Measurements from ENCODE around the gene CCSER1. TPM values are rescaled to one million over a fixed set of nuclear protein-coding genes. Genes with fewer than 3 reads are reported as not detected.

Gene CCSER1
- total and polyA plus RNA-seq, 2 of the 8 experiments (the other 6 are each of a cell fraction or from before 2014, with no cell fraction given): 0.26 to 0.84 TPM

DNA sequence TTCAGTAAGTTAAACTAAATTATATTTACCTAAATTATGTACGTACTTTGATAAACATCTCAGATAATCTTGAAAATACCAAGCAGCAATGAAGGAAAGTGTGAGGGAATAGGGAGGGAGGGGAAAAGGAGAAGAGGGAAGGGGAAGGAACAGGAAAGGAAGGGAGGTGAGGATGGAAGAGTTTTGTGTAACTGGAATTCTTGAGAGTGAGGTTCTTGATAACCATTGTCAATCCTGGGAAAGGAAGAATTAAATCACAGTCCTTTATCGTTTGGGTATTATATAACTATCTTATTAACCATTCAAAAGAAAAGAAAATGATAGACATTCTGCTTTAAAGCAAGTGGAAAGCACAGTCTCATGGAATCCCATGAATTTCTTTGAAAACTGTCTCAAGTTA is 795.0 kb downstream of the CCSER1 start (continued):
- TF ChIP-seq TCF12 (IDR thresholded peaks at IDR 0.05; ENCODE audit: low read depth, low read length): no peak
- no peak for TF ChIP-seq KDM5A (IDR thresholded peaks at IDR 0.05; ENCODE audit: low read length)
- no peak for TF ChIP-seq KDM1A (IDR thresholded peaks at IDR 0.05; ENCODE audit: borderline replicate concordance, low read length)
- no peak for TF ChIP-seq FOSL1 (IDR thresholded peaks at IDR 0.05; ENCODE audit: insufficient read depth, low read depth, low read length)
- no peak for TF ChIP-seq RAD21 (IDR thresholded peaks at IDR 0.05 in 1 of 2, conservative IDR thresholded peaks at IDR 0.05 in 1 of 2; ENCODE audit: low read depth in 2 of 2, low read length in 2 of 2)
- TF ChIP-seq POU5F1 (IDR thresholded peaks at IDR 0.05; ENCODE audit: low read depth, low read length): no peak
- TF ChIP-seq, protein P1, sequence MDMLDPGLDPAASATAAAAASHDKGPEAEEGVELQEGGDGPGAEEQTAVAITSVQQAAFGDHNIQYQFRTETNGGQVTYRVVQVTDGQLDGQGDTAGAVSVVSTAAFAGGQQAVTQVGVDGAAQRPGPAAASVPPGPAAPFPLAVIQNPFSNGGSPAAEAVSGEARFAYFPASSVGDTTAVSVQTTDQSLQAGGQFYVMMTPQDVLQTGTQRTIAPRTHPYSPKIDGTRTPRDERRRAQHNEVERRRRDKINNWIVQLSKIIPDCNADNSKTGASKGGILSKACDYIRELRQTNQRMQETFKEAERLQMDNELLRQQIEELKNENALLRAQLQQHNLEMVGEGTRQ (IDR thresholded peaks at IDR 0.05; ENCODE audit: low read length): no peak
- TF ChIP-seq BCL11A (IDR thresholded peaks at IDR 0.05; ENCODE audit: low read depth in 2 of 2, low read length in 2 of 2): no peak
- TF ChIP-seq HDAC2 (IDR thresholded peaks at IDR 0.05; ENCODE audit: borderline replicate concordance in 1 of 2, low read depth in 2 of 2, low read length in 2 of 2): no peak
- no peak for TF ChIP-seq ASH2L (IDR thresholded peaks at IDR 0.05; ENCODE audit: low read length)
- no peak for TF ChIP-seq SP4 (IDR thresholded peaks at IDR 0.05; ENCODE audit: low read length)
- TF ChIP-seq, protein P2, sequence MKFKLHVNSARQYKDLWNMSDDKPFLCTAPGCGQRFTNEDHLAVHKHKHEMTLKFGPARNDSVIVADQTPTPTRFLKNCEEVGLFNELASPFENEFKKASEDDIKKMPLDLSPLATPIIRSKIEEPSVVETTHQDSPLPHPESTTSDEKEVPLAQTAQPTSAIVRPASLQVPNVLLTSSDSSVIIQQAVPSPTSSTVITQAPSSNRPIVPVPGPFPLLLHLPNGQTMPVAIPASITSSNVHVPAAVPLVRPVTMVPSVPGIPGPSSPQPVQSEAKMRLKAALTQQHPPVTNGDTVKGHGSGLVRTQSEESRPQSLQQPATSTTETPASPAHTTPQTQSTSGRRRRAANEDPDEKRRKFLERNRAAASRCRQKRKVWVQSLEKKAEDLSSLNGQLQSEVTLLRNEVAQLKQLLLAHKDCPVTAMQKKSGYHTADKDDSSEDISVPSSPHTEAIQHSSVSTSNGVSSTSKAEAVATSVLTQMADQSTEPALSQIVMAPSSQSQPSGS (IDR thresholded peaks at IDR 0.05; ENCODE audit: low read length): no peak
- TF ChIP-seq PHF8 (conservative IDR thresholded peaks at IDR 0.05; ENCODE audit: low read depth, low read length): no peak
- no peak for TF ChIP-seq EGR1 (IDR thresholded peaks at IDR 0.05; ENCODE audit: borderline replicate concordance, low read depth, low read length)
- TF ChIP-seq RBBP5 (IDR thresholded peaks at IDR 0.05; ENCODE audit: borderline replicate concordance, low read depth, low read length): no peak
- TF ChIP-seq SUZ12 (IDR thresholded peaks at IDR 0.05; ENCODE audit: low read length): no peak
- TF ChIP-seq CHD2 (IDR thresholded peaks at IDR 0.05; ENCODE audit: low read length): no peak
